Renal cortex interstitium (tissue), 11 donors: ENCODE measurements around the gene SLC25A33. TPM values are rescaled to one million over a fixed set of nuclear protein-coding genes. Genes with fewer than 3 reads are reported as not detected.
"Not testable (repeated sequence)": the region's sequence is repeated elsewhere in the genome, so short reads cannot be mapped to it uniquely, and the experiment has no call there.

Experiments
- DNase-seq, 11 donors: peaks; one replicate each; pipeline ENCODE4 v3.0.0-alpha.2; 2013; ENCODE audit warnings: low read depth in 9 of 11, low spot score in 4 of 11; ENCODE audit errors: extremely low read depth in 1 of 11
- polyA plus RNA-seq, 3 donors: library from polyadenylated mRNA; unstranded; fragments of 120-200 nt; gene quantifications; one replicate each; pipeline ENCODE4 v1.2.1, GENCODE V29; 2013; ENCODE audit not compliant: insufficient read length in 3 of 3

The SLC25A33 gene
- polyA plus RNA-seq, 3 donors = 4.1 to 4.9 (median 4.2) TPM

DNA sequence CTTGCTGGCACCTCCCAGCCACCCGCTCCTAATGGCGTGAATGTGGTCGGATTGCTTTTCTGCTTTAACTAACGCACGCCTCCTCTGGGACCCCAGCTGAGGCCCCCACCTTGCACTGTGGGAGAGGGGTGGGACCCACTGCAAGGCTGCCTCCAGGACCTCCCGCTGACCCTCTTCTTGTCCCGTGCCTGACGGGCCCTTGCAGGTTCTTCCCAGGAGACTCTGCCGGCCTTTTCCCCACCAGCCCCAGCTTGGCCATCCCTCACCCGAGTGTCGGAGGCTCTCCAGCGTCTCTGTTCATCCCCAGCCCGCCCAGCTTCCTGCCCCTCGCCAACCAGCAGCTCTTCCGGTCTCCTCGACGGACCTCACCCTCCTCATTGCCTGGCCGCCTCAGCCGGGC, 68.1 kb downstream of the SLC25A33 start:
- DNase-seq = no peak

DNA sequence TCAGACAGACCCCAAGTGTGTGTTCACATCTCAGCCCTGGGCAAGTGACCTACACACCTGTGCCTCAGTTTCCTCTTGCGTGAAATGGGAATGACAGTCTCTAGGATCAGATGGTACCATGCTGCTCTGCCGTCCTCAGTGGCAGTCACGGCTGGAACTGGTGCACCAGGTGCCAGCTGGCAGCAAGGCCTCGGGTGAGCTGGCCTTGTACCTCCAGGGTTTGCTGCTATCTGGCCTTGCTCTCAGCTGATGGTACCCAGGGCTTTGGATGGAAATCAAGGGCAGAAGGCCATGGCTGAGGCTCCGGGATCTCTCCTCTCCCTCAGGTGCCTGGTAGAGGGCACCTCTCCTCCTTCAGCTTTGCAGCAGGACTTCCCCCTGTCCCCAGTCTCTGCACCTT, 70.7 kb downstream of the SLC25A33 start:
- DNase-seq = no peak

DNA sequence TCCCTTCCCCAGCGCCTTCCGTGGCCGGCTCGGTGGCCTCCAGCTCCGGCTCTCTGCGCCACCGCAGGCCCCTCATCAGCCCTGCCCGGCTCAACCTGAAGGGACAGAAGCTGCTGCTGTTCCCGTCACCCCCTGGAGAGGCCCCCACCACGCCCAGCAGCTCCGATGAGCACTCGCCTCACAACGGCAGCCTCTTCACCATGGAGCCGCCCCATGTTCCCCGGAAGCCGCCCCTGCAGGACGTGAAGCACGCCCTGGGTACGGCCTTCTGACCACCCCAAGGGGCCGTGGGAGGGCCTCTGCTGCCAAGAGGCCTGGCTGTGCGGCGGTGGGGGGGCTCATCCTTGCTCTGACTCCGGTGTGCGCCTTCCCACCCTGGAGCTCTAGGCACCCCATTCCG, 71.3 kb downstream of the SLC25A33 start:
- DNase-seq = no peak

DNA sequence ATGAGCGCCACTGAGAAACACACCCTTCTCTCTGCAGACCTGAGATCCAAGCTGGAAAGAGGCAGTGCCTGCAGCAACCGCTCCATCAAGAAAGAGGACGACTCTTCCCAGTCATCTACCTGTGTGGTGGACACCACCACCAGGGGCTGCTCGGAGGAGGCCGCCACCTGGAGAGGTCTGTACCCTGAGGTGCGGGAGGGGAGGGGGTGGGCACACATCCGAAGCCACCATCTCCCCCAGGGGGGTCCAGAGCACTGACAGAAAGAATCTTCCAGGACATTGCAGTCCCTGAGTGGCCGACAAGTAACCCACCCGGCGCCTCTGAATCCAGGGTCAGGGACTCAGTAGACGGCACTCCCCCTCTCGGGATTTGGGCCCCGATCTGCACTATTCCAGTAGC, 72.5 kb downstream of the SLC25A33 start:
- DNase-seq = no peak

DNA sequence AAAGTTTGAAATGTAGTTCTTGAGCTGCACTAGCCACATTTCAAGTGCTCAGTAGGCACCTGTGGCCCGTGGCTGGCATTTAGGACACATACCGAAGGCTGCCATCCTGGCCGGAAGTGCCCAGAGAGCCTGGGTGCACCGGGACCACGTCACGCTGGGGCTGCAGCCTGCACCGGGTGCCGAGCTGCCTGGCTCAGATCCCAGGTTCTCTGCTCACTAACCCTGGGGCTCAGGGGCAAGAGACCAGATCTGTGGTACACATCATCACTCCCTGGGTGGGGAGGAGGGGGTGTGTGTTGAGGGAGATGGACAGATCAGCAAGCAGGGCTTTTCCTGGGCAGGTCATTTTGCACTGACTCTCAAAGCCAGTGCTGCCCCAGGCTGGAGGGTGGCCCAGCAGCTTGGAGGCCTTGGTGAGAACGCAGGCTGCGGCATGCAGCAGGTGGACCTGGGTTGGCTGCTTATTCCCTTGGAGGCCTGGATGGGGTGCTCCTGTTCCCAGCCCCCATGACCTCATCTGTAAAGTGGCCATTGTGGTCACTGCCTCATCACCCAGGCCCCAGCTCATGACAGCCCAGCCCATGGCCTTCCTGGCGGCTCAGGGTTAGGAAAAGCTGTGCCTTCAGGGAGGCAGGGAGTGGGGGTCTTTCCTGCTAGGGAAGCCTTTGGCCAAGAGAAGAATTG, 73.0 kb downstream of the SLC25A33 start:
- DNase-seq = no peak

DNA sequence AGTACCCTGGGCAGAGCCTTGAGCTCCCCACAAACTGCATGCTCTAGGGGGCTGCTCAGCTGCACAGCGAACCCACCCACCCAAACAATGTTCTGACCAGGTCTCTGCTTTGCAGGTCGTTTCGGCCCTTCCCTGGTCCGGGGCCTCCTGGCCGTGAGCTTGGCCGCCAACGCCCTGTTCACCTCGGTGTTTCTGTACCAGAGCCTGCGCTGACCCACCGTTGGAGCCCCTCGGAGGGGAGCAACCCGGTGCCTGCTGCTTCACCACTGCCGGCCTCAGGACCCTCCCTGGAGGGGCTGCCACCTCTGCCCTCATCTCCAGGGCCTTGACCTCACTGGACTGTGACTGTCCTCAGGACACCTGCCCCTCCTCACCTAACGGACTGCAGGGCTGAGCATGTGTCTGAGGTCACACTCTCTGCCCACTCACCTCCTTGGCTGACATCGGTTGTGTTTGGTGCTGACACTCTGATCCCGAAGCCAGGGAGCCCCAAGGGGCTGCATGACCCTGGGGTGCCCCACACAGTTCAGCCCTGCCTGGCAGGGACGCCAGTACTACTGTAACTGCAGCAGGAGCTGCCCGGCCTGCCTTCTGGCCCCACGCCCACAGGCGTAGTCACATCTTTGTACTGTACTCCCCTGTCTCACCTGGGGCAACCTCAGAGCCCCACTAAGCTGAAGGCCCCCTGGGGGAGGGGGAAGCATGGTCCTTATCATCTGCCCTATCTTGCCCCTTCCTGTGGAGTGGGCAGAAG, 73.8 kb downstream of the SLC25A33 start:
- no peak for DNase-seq

DNA sequence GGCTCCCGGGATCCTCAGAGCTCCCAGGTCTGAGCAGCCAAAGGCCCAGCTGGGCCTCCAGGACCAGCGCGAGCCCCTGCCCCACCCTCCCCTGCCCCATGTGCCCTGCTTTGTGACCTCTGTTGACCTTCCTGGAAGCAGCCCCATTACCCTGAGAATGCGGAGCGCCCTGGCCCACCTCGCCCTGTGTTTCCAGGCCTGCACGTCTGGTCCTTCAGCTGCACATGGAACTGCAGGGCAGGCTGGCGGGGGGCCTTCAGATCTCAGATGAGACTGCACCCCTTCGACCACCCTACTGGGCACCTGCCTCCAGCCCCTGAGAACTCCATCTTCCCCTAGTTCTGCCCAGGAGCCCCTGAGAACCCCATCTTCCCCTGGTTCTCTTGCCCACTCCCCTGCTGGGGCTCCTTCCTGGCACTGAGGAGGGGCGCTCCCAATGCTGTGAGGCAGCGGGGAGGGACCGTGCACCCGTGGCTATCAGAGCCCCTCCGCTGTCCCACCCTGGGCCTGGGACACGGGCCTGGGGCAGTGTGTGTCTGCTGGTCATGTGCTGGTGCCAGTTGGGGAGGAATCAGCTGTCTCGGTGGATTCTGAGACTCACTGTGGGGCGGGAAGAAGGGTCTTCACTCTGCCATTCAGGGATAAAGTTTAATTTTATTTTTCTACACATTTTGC, 74.5 kb downstream of the SLC25A33 start:
- no peak for DNase-seq

DNA sequence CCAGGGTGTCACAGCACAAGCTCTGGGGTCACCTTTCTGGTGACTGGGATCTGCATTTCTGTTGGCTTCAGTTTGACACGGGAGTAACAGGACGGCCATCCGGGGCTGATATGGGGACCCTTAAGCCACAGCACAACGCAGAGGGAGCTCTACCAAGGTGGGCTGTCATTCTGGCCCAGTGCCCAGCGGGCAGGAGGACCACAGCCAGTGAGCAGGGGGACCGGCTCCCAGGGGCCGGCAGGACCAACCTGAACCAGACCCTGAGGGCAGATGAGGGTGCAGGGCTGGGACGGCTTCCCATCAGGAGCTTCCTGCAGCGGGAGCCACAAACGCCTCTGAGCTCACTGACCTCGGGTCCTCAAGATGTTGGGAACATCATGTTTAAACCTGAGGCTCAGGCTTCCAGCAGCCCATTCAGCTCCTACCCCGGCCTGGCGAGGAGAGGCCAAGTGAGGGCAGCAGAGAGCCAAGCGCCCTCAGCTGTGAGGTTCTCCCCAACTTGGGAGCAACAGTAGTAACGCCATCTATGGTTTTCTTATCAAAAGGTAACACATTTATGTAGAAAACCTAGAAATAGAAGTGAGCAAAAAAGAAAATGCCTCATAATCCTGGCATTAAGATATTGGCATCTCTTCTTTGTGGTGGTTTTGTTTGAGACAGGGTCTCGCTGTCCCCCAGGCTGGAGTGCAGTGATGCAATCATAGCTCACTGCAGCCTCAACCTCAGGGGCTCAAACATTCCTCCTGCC, 76.2 kb downstream of the SLC25A33 start:
- DNase-seq = no peak

DNA sequence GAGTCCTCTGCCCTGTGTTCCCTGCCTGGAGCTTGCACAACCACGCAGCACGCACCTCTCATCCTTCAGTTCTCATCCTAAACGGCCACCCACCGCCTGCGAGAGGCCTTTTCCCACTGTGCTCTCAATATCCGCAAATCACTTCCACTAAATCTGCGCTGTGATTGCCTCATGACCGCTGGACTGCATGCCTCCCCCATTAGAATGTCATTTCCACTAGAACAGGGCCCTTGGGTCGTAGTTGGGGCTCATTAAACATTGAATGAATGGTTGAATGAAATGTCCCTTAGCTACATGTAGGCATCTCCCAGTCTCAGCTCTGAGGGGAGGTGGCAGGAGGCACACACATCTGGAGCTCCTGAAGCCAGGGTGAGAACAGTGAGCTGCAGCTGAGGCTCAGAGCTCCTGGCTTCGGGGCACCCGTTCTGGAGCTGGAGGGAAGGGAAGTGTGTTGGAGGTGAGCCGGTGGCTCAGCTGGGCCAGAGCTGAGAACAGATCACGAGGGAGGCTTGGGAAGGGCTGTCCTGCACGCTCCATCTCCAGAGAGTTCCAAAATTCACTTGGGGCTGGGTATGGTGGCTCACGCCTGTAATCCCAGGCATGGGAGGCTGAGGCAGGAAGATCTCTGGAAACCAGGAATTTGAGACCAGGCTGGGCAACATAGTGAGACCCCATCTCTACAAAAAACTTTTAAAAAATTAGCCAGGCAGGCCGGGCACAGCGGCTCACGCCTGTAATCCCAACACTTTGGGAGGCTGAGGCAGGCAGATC, 79.8 kb downstream of the SLC25A33 start:
- DNase-seq = no peak

DNA sequence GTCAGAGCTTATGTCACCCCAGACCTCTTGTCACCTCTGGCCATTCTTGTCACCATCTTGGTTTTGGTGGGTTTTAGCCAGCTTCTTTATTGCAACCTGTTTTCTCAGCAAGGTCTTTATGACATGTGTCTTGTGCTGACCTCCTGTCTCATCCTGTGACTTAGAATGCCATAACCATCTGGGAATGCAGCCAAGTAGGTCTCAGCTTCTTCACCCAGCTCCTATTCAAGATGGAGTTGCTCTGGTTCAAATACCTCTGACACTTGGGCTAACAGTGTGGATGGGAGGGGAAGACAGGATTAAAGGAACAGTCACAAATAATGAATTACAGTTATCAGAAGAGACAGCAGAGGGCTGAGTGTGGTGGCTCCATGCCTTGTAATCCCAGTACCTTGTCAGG, 81.8 kb downstream of the SLC25A33 start:
- no peak for DNase-seq

DNA sequence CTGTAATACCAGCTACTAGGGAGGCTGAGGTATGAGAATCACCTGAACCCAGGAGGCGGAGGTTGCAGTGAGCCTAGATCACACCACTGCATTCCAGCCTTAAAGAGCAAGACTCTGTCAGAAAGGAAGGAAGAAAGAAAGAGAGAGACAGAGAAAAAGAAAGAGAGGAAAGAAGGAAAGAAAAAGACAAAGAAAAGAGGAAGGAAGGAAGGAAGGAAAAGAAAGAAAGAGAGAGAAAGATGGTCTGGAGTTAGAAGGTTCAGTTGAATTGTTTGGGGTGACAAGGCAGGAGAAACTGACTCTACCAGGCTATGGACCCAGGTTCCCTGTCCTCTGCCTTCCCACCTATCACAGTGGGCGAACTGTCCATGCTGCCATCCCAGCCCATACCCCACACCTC, 84.8 kb downstream of the SLC25A33 start:
- DNase-seq = no peak

DNA sequence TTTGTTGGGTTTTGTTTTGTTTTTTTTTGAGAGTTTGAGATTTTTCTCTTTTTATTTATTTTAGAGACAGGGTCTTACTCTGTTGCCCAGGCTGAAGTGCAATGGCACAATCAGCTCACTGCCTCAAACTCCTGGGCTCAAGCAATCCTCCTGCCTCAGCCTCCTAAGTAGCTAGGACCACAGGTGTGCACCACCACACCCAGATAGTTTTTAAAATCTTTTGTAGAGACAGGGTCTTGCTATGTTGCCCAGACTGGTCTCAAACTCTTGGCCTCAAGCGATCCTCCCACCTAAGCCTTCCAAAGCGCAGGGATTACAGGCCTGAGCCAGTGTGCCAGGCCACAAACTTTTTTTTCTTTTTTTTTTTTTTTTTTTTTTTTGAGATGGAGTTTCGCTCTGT, 85.8 kb downstream of the SLC25A33 start:
- not testable (repeated sequence) for DNase-seq

DNA sequence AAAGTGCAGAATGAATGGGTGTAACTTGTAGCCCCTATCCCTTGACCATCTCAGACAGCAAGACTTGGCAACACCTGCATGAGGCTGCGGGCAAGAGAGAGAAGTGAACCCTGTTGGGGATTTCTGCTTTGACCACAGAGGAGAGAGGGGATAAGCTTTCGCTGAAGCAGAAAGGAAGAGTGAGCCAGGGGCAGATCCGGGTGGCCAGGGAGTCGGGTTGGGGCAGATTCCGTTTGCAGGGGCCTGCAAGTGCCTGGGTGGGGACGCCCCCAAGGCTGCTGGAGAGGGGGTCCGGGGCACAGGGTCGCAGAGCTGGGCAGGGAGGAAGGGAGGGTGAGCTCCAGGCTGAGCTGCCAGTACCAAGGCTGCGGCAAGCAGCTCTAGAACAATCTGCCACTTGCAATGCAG, 86.9 kb downstream of the SLC25A33 start:
- DNase-seq = no peak

DNA sequence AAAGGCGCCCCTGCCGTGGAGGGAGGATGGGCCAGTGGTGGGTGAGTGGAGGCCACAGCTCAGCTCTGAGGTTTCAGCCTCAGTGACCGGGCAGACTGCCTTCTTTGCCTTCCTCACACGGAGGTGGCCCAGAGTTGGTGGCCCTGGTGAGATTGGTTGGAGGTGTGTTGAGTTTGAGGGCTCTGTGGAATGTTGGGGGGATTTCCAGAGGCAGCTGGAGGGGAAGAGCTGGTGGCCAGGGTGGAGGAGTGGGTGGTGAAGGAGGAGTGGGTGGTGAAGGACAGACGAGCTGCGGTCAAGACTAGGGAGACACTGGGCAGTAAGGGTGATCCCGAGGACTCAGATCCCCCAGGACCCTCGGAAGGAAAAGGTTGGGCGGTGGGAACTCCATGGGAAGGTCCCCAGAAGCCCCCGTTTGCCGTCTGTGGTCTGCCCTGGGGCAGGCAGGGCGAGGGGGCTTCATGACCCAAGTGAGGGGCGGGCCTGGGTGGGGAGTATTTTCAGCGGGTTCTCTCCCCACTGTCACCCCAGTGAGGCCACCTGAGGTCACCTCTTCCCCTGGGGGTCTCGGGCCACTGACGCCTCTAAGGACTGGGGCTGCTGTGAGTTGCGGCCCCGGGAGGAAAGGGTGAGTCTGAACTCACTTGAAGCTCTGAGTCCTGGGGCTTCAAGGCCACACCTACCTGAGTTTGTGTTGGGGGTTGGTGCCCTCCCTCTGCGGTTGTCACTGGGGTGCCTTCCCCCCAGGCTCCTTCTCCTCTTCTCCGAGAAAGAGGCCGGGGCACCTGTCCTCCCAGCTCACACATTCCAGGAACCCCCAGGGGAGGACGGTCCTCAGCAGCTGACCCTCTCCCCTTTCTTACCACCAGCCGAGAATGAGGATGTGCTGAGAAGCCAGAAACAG, 89.5 kb downstream of the SLC25A33 start:
- no peak for DNase-seq

DNA sequence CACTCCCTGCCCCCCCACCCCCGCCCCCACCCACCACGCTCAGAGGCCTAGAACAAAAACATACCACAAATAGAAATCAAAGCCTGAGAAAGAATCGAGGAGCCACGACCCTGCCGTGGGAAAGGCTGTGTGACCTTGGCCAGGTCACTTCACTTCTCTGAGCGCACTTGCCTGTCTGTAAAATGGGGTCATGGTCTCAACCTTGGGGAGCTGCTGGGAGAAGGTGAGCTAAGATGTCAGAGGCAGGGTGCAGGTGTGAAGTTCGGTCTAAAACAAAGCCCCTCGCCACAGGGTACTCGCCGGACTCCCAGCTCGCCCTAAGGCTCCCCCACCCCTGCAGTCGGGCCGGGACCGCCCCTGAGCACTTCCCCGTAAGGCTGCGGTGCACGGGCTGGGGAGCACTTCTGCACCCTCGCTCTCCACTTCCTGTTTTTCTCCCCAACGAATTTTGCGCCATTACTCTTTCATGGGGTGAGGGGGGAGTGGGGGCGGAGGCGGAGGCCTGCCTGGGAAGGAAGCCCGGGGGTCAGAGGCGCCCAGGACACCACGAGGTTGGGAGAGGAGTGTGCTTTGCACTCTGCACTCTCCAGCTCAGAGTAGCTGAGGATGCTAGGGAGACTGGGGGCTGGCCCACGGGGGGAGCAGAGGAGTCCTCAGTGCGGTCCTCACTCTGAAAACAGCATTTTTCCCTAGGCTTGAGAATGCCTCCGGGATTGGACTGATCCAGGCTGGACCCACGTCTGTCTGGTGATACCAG, 90.4 kb downstream of the SLC25A33 start:
- DNase-seq = no peak

DNA sequence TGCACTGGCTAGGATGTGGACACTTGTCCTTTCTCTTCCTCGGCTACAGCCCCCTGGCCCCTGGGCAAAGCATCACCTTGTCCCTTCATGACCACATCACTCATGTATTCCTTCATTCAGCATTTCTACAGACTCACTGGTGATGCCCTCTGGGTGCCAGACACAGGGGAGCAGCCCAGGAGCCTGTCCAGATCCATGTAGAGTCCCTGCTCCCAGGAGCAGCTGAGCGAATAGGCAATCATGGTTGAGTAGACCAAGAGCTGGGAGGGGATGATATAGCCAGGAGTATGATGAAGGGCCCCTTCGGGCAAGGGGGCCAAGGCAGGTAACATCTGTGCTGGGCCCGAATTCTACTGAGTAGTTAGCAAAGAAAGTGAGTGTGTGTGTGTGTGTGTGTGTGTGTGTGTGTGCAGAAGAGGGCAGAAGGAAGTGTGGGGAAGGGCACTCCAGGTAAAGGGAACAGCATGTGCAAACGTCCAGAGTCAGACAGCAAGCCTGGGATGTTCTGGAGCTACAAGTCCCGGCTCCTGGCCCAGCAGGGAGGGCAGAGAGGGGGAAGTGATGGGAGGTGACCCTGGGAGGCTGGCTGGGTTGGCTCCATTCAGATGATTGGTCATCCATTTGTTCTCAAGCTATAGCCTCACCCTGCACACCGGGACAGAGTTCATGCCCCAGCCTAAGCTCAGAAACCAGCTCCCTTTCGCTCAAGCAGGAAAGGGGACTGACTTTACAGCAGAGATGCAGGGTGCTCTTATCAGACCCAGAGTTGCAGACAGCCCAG, 91.3 kb downstream of the SLC25A33 start:
- no peak for DNase-seq

DNA sequence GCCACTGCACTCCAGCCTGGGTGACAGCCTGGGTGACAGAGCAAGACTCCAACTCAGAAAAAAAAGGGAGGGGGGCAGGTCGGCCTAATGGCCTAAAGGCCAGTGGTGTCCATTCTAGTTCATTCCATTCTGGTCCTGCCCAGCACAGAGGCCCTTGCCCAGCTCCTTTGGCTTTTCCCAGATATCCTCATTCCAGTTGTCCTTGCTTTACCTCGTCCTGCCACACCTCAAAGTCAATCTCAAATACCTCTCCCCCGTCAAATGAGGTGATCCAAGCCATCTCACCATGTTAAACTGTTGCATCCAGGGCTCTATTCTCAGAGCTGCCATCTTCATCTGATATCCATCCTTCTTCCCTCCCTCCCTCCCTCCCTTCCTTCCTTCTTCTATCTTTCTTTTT, 92.3 kb downstream of the SLC25A33 start:
- DNase-seq = no peak
